HK-2 (cell line): ENCODE data around the gene RC3H2.

ENCODE experiments used
- DNase-seq: peaks from one replicate; pipeline ENCODE4 v3.0.0-alpha.2; 2018; ENCODE audit not compliant: unreplicated experiment

RC3H2 gene

DNA sequence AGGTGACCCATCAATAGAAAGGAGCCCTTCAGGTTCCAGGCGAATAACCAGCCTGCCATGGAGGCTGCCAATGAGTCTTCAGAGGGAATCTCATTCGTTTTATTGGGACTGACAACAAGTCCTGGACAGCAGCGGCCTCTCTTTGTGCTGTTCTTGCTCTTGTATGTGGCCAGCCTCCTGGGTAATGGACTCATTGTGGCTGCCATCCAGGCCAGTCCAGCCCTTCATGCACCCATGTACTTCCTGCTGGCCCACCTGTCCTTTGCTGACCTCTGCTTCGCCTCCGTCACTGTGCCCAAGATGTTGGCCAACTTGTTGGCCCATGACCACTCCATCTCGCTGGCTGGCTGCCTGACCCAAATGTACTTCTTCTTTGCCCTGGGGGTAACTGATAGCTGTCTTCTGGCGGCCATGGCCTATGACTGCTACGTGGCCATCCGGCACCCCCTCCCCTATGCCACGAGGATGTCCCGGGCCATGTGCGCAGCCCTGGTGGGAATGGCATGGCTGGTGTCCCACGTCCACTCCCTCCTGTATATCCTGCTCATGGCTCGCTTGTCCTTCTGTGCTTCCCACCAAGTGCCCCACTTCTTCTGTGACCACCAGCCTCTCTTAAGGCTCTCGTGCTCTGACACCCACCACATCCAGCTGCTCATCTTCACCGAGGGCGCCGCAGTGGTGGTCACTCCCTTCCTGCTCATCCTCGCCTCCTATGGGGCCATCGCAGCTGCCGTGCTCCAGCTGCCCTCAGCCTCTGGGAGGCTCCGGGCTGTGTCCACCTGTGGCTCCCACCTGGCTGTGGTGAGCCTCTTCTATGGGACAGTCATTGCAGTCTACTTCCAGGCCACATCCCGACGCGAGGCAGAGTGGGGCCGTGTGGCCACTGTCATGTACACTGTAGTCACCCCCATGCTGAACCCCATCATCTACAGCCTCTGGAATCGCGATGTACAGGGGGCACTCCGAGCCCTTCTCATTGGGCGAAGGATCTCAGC, 104.8 kb downstream of the RC3H2 start, which contains the start of gene OR1K1:
TSS of gene OR1K1 (plus strand) at position 58 of the 995 bp plus-strand sequence. CDS start at position 58, 0 bp downstream.
- DNase-seq: no peak

- no peak for DNase-seq
Observed at GRCh38 chr9:122797316-122798063, 107.7 kb downstream of the RC3H2 start.
